Measurements from ENCODE around the gene FGF10. TPM values are rescaled to one million over a fixed set of nuclear protein-coding genes. Genes with fewer than 3 reads are reported as not detected.

The FGF10 gene
- total and polyA plus RNA-seq, 5 donors from 2014 or later, result not detected

- H3K9me3 ChIP-seq (ENCODE audit: control insufficient read depth in 2 of 2, low read length in 2 of 2), result no peaks in the 10 kb centered on the region
- Mint-ChIP-seq H3K36me3 (no peaks in the 10 kb centered on the region), H3K27ac (no peak overlapping the region), H3K4me3 (no peak overlapping the region), H3K4me1 (no peaks in the 10 kb centered on the region), H3K27me3 (no peaks in the 10 kb centered on the region), H3K9me3 (peaks cover 0 to 5% (median 1%) of the 10 kb centered on the region in 7 donors)
- no peak overlapping the region for H3K4me3 ChIP-seq (ENCODE audit: low read depth, low read length)
- H3K27ac ChIP-seq (ENCODE audit: insufficient read depth, low read length, poor library complexity, severe bottlenecking), result no peak overlapping the region
- no peaks in the 10 kb centered on the region for H3K4me1 ChIP-seq (ENCODE audit: control insufficient read depth, insufficient read depth, low read length, poor library complexity, severe bottlenecking)
- no peaks in the 10 kb centered on the region for H3K36me3 ChIP-seq (ENCODE audit: control insufficient read depth, insufficient read depth, low read length)
- no peak for ATAC-seq (ENCODE audit: low read depth in 2 of 2)
- H3K27me3 ChIP-seq (ENCODE audit: control insufficient read depth, insufficient read depth, low read length), result no peaks in the 10 kb centered on the region
- no peak for DNase-seq
These were observed 33.0 kb downstream of the FGF10 start for GRCh38 chr5:44356231-44356630.

DNA sequence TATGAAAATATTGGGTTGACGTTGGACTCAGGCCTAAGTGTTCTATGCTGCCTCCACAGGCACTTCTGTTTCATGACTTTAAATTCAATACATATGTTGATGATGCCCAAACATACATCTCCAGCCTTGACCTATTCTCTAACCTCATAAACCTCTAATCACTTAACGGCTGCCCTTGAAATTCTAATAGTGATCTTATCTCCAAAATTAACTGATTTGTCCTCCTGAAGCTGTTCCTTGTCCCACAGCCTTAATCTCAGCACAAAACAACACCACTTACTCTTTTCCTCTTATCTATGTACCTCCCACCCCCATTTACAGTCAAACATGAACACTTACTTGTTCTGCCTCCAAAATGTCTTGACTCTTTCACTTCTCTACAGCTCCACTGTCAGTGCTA lies 43.3 kb downstream of the FGF10 start:
- Histone ChIP-seq H3K4me3 (ENCODE audit: low read depth, low read length) (no peak overlapping the region), H3K9me3 (ENCODE audit: control insufficient read depth in 2 of 2, low read length in 2 of 2) (no peaks in the 10 kb centered on the region), H3K4me1 (ENCODE audit: control insufficient read depth, insufficient read depth, low read length, poor library complexity, severe bottlenecking) (no peaks in the 10 kb centered on the region), H3K27me3 (ENCODE audit: control insufficient read depth, insufficient read depth, low read length) (no peaks in the 10 kb centered on the region), H3K27ac (ENCODE audit: insufficient read depth, low read length, poor library complexity, severe bottlenecking) (no peak overlapping the region), H3K36me3 (ENCODE audit: control insufficient read depth, insufficient read depth, low read length) (no peaks in the 10 kb centered on the region)
- Mint-ChIP-seq H3K4me3 (no peak overlapping the region), H3K4me1 (no peaks in the 10 kb centered on the region), H3K9me3 (peaks cover 0 to 9% (median 2%) of the 10 kb centered on the region in 7 donors), H3K36me3 (no peaks in the 10 kb centered on the region), H3K27me3 (no peaks in the 10 kb centered on the region), H3K27ac (no peak overlapping the region)
- ATAC-seq (ENCODE audit: low read depth in 2 of 2) (no peak), DNase-seq (no peak)

DNA sequence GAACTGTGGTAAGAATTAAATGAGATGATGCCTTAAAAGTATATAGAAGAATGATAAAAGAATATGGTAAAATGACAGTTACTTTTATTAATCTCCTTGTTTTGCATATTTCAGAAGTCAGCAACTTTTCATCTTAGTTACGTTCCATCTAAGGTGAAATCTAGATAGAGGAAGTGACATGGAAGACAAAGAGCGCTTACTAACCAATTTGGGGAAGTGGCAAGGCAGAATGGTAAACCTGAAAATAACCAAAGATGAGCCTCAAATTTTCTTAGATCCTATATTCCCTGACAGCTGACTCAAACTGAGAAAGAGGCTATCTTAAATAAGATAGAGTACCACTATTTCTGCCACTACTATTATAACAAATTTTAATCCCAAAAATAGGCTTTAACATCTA lies 52.5 kb downstream of the FGF10 start:
- no peak overlapping the region for H3K27ac Mint-ChIP-seq
- H3K9me3 ChIP-seq (ENCODE audit: control insufficient read depth in 2 of 2, low read length in 2 of 2), result no peaks in the 10 kb centered on the region
- no peak for ATAC-seq (ENCODE audit: low read depth in 2 of 2)

GRCh38 chr5:44334622-44335021 lies 54.6 kb downstream of the FGF10 start:
- Histone ChIP-seq H3K27me3 (ENCODE audit: control insufficient read depth, insufficient read depth, low read length) (no peaks in the 10 kb centered on the region), H3K36me3 (ENCODE audit: control insufficient read depth, insufficient read depth, low read length) (no peaks in the 10 kb centered on the region), H3K9me3 (ENCODE audit: control insufficient read depth in 2 of 2, low read length in 2 of 2) (no peaks in the 10 kb centered on the region), H3K4me3 (ENCODE audit: low read depth, low read length) (no peak overlapping the region), H3K27ac (ENCODE audit: insufficient read depth, low read length, poor library complexity, severe bottlenecking) (no peak overlapping the region), H3K4me1 (ENCODE audit: control insufficient read depth, insufficient read depth, low read length, poor library complexity, severe bottlenecking) (no peaks in the 10 kb centered on the region)
- Mint-ChIP-seq H3K4me3 (no peak overlapping the region), H3K27ac (no peak overlapping the region), H3K9me3 (peaks cover 0 to 1% (median 0%) of the 10 kb centered on the region in 7 donors), H3K36me3 (no peaks in the 10 kb centered on the region), H3K4me1 (no peaks in the 10 kb centered on the region), H3K27me3 (no peaks in the 10 kb centered on the region)
- DNase-seq (no peak), ATAC-seq (ENCODE audit: low read depth in 2 of 2) (no peak)

More for the DNA sequence above, 52.5 kb downstream of the FGF10 start:
- Mint-ChIP-seq H3K9me3 (peaks cover 0 to 1% (median 0%) of the 10 kb centered on the region in 7 donors), H3K4me1 (no peaks in the 10 kb centered on the region), H3K27me3 (peaks cover 4% of the 10 kb centered on the region), H3K4me3 (no peak overlapping the region), H3K36me3 (no peaks in the 10 kb centered on the region)
- Histone ChIP-seq H3K4me3 (ENCODE audit: low read depth, low read length) (no peak overlapping the region), H3K27me3 (ENCODE audit: control insufficient read depth, insufficient read depth, low read length) (no peaks in the 10 kb centered on the region), H3K36me3 (ENCODE audit: control insufficient read depth, insufficient read depth, low read length) (no peaks in the 10 kb centered on the region), H3K4me1 (ENCODE audit: control insufficient read depth, insufficient read depth, low read length, poor library complexity, severe bottlenecking) (no peaks in the 10 kb centered on the region), H3K27ac (ENCODE audit: insufficient read depth, low read length, poor library complexity, severe bottlenecking) (no peak overlapping the region)
- DNase-seq, result no peak

GRCh38 chr5:44332285-44332971 lies 56.8 kb downstream of the FGF10 start:
- ATAC-seq (ENCODE audit: low read depth in 2 of 2) (no peak), DNase-seq (peak in 1 of 3 donors; percentile 20)
- Mint-ChIP-seq H3K27me3 (no peaks in the 10 kb centered on the region), H3K9me3 (peaks cover 0 to 5% (median 0%) of the 10 kb centered on the region in 7 donors), H3K36me3 (no peaks in the 10 kb centered on the region), H3K4me3 (no peak overlapping the region), H3K27ac (no peak overlapping the region), H3K4me1 (no peaks in the 10 kb centered on the region)
- Histone ChIP-seq H3K9me3 (ENCODE audit: control insufficient read depth in 2 of 2, low read length in 2 of 2) (no peaks in the 10 kb centered on the region), H3K27me3 (ENCODE audit: control insufficient read depth, insufficient read depth, low read length) (no peaks in the 10 kb centered on the region), H3K27ac (ENCODE audit: insufficient read depth, low read length, poor library complexity, severe bottlenecking) (no peak overlapping the region), H3K4me1 (ENCODE audit: control insufficient read depth, insufficient read depth, low read length, poor library complexity, severe bottlenecking) (no peaks in the 10 kb centered on the region), H3K36me3 (ENCODE audit: control insufficient read depth, insufficient read depth, low read length) (no peaks in the 10 kb centered on the region), H3K4me3 (ENCODE audit: low read depth, low read length) (no peak overlapping the region)

DNA sequence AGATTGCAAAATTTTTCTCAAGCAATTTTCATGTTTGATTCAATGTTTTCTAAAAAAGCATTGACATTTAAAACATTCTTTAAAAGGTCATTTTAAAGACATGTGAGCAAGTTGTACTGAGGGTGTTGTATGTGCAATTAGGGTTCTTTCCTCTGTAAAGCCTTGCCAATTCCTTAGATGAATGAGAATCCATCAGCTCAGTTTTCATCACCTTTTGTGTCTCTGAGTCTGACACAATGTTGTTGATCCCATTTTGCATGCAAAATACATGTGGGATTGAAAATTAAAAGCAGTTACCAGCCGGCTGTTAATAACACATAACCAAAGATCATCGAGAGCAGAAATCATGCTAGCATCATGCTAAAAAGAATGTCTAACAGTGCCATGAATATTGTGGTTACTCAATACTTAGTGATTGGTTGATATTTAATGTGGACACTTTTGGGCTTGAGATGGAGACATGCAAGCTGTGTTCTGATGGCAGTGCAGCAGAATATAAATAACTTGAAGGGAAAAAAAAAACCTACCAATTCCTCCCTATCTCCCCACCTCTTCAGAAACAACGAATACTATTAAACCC lies 57.7 kb downstream of the FGF10 start:
- Histone ChIP-seq H3K27ac (ENCODE audit: insufficient read depth, low read length, poor library complexity, severe bottlenecking) (no peak overlapping the region), H3K4me1 (ENCODE audit: control insufficient read depth, insufficient read depth, low read length, poor library complexity, severe bottlenecking) (no peaks in the 10 kb centered on the region), H3K36me3 (ENCODE audit: control insufficient read depth, insufficient read depth, low read length) (no peaks in the 10 kb centered on the region), H3K4me3 (ENCODE audit: low read depth, low read length) (no peak overlapping the region), H3K9me3 (ENCODE audit: control insufficient read depth in 2 of 2, low read length in 2 of 2) (no peaks in the 10 kb centered on the region), H3K27me3 (ENCODE audit: control insufficient read depth, insufficient read depth, low read length) (no peaks in the 10 kb centered on the region)
- DNase-seq, result no peak
- H3K4me1 Mint-ChIP-seq, result no peaks in the 10 kb centered on the region
- no peak overlapping the region for H3K4me3 Mint-ChIP-seq
- no peaks in the 10 kb centered on the region for H3K36me3 Mint-ChIP-seq
- peaks cover 0 to 5% (median 0%) of the 10 kb centered on the region in 7 donors for H3K9me3 Mint-ChIP-seq
- no peaks in the 10 kb centered on the region for H3K27me3 Mint-ChIP-seq
- H3K27ac Mint-ChIP-seq, result no peak overlapping the region
- no peak for ATAC-seq (ENCODE audit: low read depth in 2 of 2)

- no peaks in the 10 kb centered on the region for H3K36me3 ChIP-seq (ENCODE audit: control insufficient read depth, insufficient read depth, low read length)
- H3K4me1 ChIP-seq (ENCODE audit: control insufficient read depth, insufficient read depth, low read length, poor library complexity, severe bottlenecking), result no peaks in the 10 kb centered on the region
- no peaks in the 10 kb centered on the region for H3K9me3 ChIP-seq (ENCODE audit: control insufficient read depth in 2 of 2, low read length in 2 of 2)
- Mint-ChIP-seq H3K27ac (no peak overlapping the region), H3K9me3 (peaks cover 0 to 5% (median 0%) of the 10 kb centered on the region in 7 donors), H3K4me1 (no peaks in the 10 kb centered on the region), H3K4me3 (no peak overlapping the region), H3K36me3 (no peaks in the 10 kb centered on the region), H3K27me3 (no peaks in the 10 kb centered on the region)
- no peak overlapping the region for H3K27ac ChIP-seq (ENCODE audit: insufficient read depth, low read length, poor library complexity, severe bottlenecking)
- no peak for DNase-seq
- no peak overlapping the region for H3K4me3 ChIP-seq (ENCODE audit: low read depth, low read length)
- H3K27me3 ChIP-seq (ENCODE audit: control insufficient read depth, insufficient read depth, low read length), result no peaks in the 10 kb centered on the region
- no peak for ATAC-seq (ENCODE audit: low read depth in 2 of 2)
These were observed 59.5 kb downstream of the FGF10 start for GRCh38 chr5:44329716-44330115.

All from CD4-positive, CD25-positive, alpha-beta regulatory T cell (primary cell).